H1 (cell line): ENCODE data around the gene CAGE1. TPM values are rescaled to one million over a fixed set of nuclear protein-coding genes. Genes with fewer than 3 reads are reported as not detected.

Source experiments
- CBX5 ChIP-seq: fragments of 300-800, 300-1000 bp; sonication (generic); IDR thresholded peaks from 2 replicates; pipeline ENCODE4 v1.7.1; 2016; ENCODE audit warnings: antibody characterized with exemption, low read length, low read depth
- CEBPB ChIP-seq: IDR thresholded peaks from 2 replicates; pipeline ENCODE4 v1.6.1; 2012; ENCODE audit warnings: low read depth, low read length
- CHD7 ChIP-seq: fragments of 300-600 bp; sonication (generic); IDR thresholded peaks from 2 replicates; pipeline ENCODE4 v1.7.1; 2012; ENCODE audit warnings: low read length, moderate library complexity, mild to moderate bottlenecking, inconsistent platforms; ENCODE audit not compliant: insufficient replicate concordance
- E2F6 ChIP-seq: IDR thresholded peaks from 2 replicates; pipeline ENCODE4 v1.6.1; 2012; ENCODE audit warnings: inconsistent platforms
- EGR1 ChIP-seq: IDR thresholded peaks from 2 replicates; pipeline ENCODE4 v1.6.1; 2011; ENCODE audit warnings: low read depth, low read length, borderline replicate concordance
- FOSL1 ChIP-seq: IDR thresholded peaks from 2 replicates; pipeline ENCODE4 v1.6.1; 2011; ENCODE audit warnings: mild to moderate bottlenecking, low read depth, low read length, moderate library complexity; ENCODE audit not compliant: insufficient read depth
- KDM1A ChIP-seq: fragments of 200-600, 300-600 bp; sonication (generic); IDR thresholded peaks from 2 replicates; pipeline ENCODE4 v1.7.1; 2016; ENCODE audit warnings: mild to moderate bottlenecking, low read length, borderline replicate concordance
- MAFK ChIP-seq: IDR thresholded peaks from 2 replicates; pipeline ENCODE4 v1.6.1; 2012; ENCODE audit warnings: low read depth, mild to moderate bottlenecking, improper control_type of control experiment, low read length
- NANOG ChIP-seq: IDR thresholded peaks from 2 replicates; pipeline ENCODE4 v1.6.1; 2011; ENCODE audit warnings: low read length, low read depth, mild to moderate bottlenecking, inconsistent platforms; ENCODE audit not compliant: insufficient read depth, poor library complexity, severe bottlenecking
- POLR2A ChIP-seq, 2 experiments: IDR thresholded peaks; 1 replicate in 1 of 2; 2 replicates in 1 of 2; pipeline ENCODE4 v1.6.1; 2011; ENCODE audit warnings: low read depth in 2 of 2, low read length in 2 of 2, mild to moderate bottlenecking in 2 of 2; ENCODE audit errors: control extremely low read depth in 1 of 2
- SP4 ChIP-seq: IDR thresholded peaks from 2 replicates; pipeline ENCODE4 v1.6.1; 2012; ENCODE audit warnings: low read length, inconsistent platforms
- TAF1 ChIP-seq: IDR thresholded peaks from 2 replicates; pipeline ENCODE4 v1.6.1; 2011; ENCODE audit warnings: mild to moderate bottlenecking, low read depth, low read length
- YY1 ChIP-seq: IDR thresholded peaks from 2 replicates; pipeline ENCODE4 v1.6.1; 2011; ENCODE audit warnings: low read depth, mild to moderate bottlenecking, low read length
- polyA plus RNA-seq, 7 experiments: library from polyadenylated mRNA; depleted of rRNA in 3 of 7; stranded (reverse) in 5 of 7; unstranded in 2 of 7; fragments of >200 nt in 5 of 7; fragments of 200-250 nt in 2 of 7; gene quantifications; 1 replicate in 5 of 7; 2 replicates in 1 of 7; 4 replicates in 1 of 7; pipeline versions ENCODE4 v1.2.1 to v1.2.3, GENCODE V29; 2011 to 2013; ENCODE audit warnings: missing spikeins in 2 of 7, mixed read lengths in 2 of 7
- total RNA-seq: library from RNA; stranded (reverse); fragmentation: NEBNext Ultra II Directional; extraction: Animal tissue kit (Norgen Biotek cat#: 25700); gene quantifications from 2 replicates; pipeline ENCODE4 v1.2.1, GENCODE V29; 2021

CAGE1 gene
- total and polyA plus RNA-seq, 2 of the 8 experiments (the other 6 are each of a cell fraction or from before 2014, with no cell fraction given): 0.09 TPM; not detected in 1

GRCh38 chr6:7439228-7439627 lies 49.7 kb upstream of the CAGE1 start (continued):
- TF ChIP-seq CHD7 (no peak), MAFK (no peak), POLR2A (IDR thresholded peaks at IDR 0.05; ENCODE audit: control extremely low read depth in 1 of 2, low read depth in 2 of 2, low read length in 2 of 2) (no peak), CEBPB (no peak), EGR1 (no peak), SP4 (no peak), E2F6 (no peak), KDM1A (no peak), NANOG (no peak), TAF1 (no peak), YY1 (no peak), FOSL1 (no peak), CBX5 (no peak)
